Kidney capillary endothelial cell (primary cell): ENCODE data around the gene PIK3R3.

Experiments
- DNase-seq: peaks from one replicate; pipeline ENCODE4 v3.0.0-alpha.2; 2018; ENCODE audit warnings: low spot score

PIK3R3 gene

DNA sequence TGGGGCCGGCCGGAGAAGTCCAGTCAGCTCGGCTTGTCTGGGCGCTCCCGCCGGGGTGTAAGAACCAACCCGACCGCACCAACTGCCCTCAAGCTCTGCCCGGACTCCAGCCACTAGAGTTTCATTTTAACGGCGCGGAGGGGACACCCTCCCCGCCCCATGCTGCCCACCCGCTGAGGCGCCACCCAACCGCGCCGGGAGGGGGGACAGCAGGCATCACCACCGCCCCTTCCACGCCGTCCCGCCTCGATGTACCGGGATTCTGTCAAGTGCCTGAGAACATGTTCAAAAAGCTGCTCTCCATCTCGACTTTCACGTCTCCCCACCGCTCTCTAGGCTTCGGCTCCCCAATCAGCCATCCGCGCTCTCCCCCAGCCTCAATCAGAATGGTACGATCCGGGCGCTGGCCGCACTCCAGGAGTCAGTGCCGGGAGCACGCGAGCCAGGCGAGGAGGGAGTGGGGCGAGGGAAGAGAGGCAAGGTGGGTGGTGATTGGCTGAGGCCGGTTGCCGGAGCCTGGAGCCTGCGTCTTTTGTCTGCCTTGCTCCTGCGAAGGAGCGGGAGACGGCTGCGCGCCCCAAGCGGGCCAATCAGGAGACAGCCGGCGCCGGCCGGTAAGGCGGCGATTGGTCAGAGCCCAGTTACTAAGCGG lies at the start of gene PIK3R3:
Gene PIK3R3, minus strand, starts transcription at position 101 of the 652 bp plus-strand sequence. CDS start 677 bp downstream, outside the sequence.
- peak; percentile 98 for DNase-seq

GRCh38 chr1:46181343-46182260 lies 49.2 kb upstream of the PIK3R3 start:
- DNase-seq, result no peak

DNA sequence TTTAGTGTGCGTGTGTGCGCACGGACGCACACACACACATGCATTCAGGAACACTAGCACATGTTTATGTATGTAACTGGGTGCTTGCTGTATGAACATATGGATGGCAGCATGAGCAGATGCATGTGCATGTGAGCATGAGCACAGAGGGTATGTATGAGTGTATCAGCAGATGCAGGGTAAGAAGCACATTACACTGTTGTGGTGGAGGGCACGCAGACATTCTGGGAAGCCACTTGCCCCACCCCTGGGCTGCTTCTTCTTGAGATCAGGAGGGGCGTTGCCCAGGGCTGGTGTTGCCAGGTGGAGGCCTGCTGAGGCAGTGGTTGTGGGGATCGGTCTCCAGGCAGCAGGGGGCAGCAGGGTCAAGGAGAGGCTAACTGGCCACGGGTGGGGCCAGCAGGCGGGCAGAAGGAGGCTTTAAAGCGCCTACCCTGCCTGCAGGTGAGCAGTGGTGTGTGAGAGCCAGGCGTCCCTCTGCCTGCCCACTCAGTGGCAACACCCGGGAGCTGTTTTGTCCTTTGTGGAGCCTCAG lies 47.7 kb upstream of the PIK3R3 start:
- no peak for DNase-seq

GRCh38 chr1:46179138-46180081 lies 47.0 kb upstream of the PIK3R3 start:
- DNase-seq, result peak; percentile 80

DNA sequence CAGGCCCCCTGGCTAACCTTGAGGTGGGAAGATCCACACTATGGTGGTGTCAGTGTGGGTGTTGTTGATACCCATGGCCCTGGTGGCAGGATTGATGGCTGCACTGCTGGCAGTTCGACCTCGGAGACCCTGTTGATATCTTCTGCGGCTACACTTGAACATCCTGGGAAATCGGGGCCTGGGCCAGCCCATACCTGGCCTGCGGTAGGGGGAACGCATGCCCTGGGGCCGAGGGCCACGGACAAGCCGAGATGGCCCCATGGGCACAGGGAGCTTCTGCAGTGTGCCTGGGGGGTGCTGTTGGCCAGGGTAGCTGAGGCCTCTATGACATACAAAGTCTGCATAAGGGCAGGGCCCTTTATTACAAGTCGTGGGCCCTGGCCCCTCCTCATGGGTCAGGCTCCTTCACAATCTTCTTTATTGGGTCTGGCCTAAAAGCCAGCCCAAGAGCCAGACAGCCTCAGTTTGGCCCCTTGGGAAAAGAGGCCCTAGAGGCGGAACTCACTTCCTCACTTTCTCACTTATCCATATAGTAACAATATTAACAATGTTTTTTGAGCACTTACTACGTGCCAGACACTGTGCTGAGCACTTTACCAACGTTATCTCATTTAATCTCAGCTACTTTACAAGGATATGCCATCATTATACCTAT lies 43.9 kb upstream of the PIK3R3 start, which contains the start of gene P3R3URF:
Gene P3R3URF, minus strand, starts transcription at position 278 of the 655 bp plus-strand sequence. Its CDS starts 17 bp downstream, at position 261.
- no peak for DNase-seq

DNA sequence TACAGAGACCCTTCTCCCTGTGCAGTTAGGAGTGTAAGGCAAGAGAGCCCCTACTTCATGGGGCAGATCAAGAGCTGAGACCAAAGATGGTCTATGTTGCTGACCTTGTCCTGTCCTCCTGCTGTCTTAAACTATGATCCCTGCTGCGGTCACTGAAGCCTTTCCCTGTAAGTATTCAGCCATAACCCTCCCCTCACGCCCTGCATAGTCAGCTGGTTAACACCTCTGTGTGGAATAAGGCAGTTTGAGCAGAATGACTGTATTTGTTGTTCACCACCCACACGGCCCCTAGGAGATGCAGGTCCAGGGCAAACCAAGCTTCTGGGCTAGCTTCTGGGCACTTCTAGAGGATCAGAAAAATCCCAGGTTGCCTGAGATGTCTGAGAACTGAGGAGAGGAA lies 42.8 kb upstream of the PIK3R3 start:
- no peak for DNase-seq

DNA sequence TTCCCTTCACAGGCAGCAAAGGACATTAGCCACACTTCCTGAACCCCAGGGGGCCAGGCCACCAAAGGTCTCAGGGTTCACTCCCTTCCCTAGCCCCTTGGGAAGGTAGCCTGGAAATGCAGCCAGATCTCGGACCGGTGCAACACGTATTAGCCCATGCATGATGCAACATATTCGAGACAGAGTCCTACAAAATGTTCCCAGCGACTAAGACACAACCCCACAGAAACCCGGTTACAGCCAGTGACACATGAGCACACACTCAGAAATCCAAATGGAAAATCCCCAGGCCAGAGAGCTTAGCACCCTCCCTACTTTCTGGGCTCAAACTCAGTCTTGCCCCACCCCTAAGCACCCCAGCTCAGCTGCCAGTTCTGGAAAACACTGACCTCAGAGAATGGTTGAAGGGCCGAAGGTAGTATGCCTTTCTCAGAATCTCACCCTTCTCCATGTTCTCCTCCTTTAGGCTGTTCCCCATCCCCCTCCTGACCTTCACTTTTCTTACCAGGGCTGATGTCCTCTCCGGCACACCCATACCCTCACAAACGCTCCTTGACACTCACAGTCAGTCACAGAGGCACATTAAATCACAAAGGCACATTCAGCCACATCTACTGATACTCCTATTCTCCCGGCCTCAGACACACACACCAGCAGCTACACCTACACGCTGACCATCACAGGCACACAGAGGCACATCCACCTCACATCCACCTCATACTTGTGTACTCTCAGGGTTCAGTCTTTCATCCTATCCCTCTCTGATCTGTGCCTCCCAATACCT lies 42.2 kb upstream of the PIK3R3 start, which contains the start of gene TSPAN1:
Gene TSPAN1, plus strand, starts transcription at position 640 of the 784 bp plus-strand sequence. CDS start 6,021 bp downstream, outside the sequence.
- no peak for DNase-seq

- no peak for DNase-seq
Observed at GRCh38 chr1:46173361-46173856, 41.0 kb upstream of the PIK3R3 start.

DNA sequence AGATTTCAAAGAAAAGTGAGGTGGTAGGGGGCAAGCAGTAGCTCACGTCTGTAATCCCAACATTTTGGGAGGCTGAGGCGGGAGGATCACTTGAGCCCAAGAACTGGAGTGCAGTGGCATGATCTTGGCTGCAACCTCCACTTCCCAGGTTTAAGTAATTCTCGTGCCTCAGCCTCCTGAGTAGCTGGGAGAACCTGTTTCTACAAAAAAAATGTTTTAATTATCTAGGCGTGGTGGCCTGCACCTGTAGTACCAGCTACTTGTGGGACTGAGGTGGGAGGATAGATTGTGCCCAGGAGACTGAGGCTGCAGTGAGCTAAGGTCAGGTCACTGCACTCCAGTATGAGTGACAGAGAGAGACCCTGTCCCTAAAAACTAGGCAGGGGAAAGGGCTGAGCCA lies 39.9 kb upstream of the PIK3R3 start:
- no peak for DNase-seq

DNA sequence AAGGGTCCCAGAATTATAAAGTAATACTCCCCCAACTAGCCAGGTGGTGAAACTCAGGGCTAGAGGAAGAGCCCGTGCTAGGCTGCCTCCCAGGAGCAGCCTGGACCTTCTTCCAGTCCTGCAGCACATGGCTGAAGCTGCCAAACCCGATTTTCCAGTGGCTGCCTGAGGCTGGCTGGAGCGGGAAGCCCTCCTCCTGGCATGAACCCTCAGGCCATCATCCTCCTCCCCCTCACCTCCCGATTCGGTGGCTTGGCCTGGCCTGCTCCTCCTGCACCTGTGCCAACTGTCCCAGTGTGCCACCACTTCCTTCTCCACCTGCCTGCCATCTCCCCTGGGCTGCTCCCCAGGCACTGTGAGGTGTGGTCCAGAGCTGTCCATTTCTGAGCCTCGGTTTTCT lies 39.4 kb upstream of the PIK3R3 start:
- no peak for DNase-seq

DNA sequence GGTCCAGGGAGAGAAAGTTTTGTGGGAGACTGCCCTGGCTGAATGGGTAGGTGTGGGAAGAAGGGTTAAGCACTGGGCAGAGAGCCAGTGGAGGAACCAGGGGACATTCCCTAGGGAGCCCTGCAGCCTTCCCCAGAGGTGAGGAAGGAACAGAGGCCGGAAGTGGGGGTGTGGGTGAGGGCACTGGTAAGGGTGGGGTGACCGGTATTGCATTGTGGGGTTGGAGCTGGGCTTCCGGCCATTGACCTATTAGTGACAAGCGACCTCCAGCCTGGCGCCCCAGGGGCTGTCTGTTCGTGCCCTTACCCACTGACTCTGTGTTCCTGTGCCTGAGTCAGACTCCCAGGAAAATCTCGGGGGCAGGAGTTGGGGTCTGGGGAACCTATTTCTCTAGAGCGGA lies 38.9 kb upstream of the PIK3R3 start:
- peak; percentile 74 for DNase-seq

GRCh38 chr1:46169811-46170454 lies 37.5 kb upstream of the PIK3R3 start:
- DNase-seq, result no peak

DNA sequence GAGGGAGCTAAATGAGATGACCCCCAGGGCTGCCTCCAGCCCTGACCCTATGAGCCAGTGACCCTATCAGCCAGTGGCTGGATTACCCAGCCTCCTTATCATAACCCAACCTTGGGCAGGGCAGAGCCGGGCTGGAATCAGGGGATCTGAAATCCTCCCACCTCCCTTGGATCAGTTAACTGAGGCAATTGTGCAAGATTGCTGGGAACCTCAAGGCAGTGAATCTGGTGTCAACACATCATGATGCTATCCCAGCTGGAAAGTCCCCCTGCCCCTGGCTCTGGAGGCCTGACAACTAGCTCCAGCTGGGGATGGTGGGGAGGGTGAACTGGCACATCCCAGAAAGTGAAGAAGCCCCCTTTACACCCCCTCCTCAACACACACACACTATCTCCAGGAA lies 36.0 kb upstream of the PIK3R3 start:
- DNase-seq, result no peak

DNA sequence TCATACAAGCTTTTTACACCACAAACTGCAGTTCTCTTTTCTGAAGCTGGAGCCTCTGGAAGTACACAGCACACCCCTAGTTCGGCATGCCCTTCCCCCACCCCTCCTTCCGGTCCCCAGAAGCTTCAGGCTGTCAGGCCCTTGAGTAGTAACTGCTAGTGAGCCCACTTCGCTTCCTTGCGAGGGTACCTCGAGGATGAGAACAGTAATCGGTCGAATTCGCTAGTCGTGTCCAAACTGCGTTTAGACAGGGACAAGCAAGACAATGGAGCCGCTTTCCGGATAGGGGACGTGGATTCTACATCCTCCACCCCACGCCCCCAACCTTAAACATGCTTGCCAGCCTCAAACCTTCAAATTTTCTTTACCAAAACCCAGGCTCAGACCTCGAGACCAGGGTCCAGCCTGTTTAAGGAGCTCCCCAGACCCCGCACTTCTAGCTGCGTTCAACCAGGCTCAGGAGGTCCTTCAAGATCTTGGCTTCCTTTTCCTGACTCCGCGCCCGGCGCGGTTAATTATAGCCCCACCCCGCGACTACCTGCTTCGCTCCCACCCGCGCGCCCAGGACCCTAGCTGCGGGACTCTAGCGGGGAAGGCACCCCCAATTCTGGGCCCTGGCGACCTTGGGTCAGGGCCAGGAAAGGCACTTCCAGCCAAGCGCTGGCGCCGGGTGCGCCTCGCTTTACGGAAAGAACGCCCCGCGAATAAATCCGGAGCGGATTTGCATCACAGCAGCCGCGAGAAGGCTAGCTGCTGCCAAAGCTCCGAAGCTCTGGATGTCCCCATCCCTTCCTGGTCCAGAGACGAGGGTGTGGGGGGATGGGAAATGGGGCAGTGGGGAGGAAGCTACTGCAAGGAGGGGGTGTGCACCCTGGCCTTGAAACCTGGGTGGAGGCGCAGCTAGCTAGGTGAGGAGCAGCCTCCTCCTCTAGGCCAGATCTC lies 34.4 kb upstream of the PIK3R3 start:
- DNase-seq, result no peak

DNA sequence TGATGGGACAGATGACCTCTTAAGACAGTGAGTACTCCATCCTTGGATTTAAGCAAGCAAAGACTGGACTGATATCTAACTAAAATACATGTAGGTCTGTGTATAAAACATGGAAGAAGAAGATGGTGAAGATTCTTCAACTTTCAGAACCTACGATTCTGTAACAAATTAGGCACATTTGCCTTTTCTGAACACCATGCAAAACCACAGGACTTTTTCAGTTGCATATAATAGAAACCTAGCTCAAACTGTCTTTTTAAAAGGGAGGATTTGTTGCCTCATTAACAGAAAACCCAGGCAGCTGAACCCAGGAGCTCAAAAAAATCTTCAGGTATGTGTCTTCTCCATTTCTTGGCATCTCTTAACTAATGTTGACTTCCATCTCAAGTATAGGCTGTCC lies 27.8 kb upstream of the PIK3R3 start:
- DNase-seq, result no peak

DNA sequence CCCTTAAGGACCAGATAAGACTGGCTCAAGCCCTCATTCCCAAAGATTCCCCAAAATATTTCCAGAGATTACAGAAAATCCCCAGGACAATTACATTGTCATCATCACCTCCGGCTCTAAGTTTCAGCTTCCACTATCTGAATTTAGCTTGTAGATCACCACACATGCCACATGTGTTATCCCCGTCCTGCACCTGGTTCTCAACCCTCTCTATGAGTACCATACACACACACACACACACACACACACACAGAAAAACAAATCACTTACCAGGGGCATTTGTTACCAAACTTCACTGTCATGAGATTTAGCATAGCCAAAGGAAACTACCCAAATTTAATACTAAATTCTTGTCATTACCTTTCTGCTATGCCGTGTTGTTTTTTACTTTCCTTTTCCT lies 27.1 kb upstream of the PIK3R3 start:
- no peak for DNase-seq

GRCh38 chr1:46158312-46159281 lies 26.2 kb upstream of the PIK3R3 start:
- DNase-seq, result no peak
